ENCODE data around the gene NCOA3. TPM values are rescaled to one million over a fixed set of nuclear protein-coding genes. Genes with fewer than 3 reads are reported as not detected.

The NCOA3 gene
- total RNA-seq, 4 donors from 2014 or later: 26.7 to 40.2 (median 34.5) TPM

- intact Hi-C loops (cut with DNase I): loop anchor here (5.0 kb wide), 1 partner anchor 958 kb away; no protein-coding TSS in a partner anchor
- peak in 1 of 6 experiments; percentile 3 for TF ChIP-seq CTCF (IDR thresholded peaks at IDR 0.05)
- no peak for TF ChIP-seq POLR2A (IDR thresholded peaks at IDR 0.05)
- Histone ChIP-seq H3K9me3 (no peaks in the 10 kb centered on the region), H3K36me3 (peaks cover 9 to 99% (median 18%) of the 10 kb centered on the region in 3 donors), H3K27me3 (no peaks in the 10 kb centered on the region), H3K4me1 (peaks cover 8 to 33% (median 11%) of the 10 kb centered on the region in 3 donors), H3K27ac (peak overlapping the region in 1 of 4 donors; percentile 23), H3K4me3 (no peak overlapping the region)
- DNase-seq: no peak
- no CpG with 5 or more reads among the region's 2 CpGs for WGBS, 2 donors
Observed at GRCh38 chr20:47664068-47664437, 162.4 kb downstream of the NCOA3 start.

- intact Hi-C loops (cut with DNase I): loop anchor here (5.0 kb wide), 1 partner anchor 958 kb away; no protein-coding TSS in a partner anchor
- WGBS, 2 donors: 70% methylated on average over 9 to 10 of the region's 12 CpGs
- no peak for DNase-seq
Observed at GRCh38 chr20:47664744-47665143, 163.1 kb downstream of the NCOA3 start.

GRCh38 chr20:47665221-47665991 lies 163.7 kb downstream of the NCOA3 start:
- 39 to 67% methylated on average over 6 to 8 of the region's 27 CpGs for WGBS, 2 donors
- TF ChIP-seq POLR2A (IDR thresholded peaks at IDR 0.05): no peak
- TF ChIP-seq CTCF (IDR thresholded peaks at IDR 0.05): no peak
- no peak overlapping the region for H3K4me3 ChIP-seq
- peak overlapping the region in 1 of 4 donors; percentile 25 for H3K27ac ChIP-seq
- intact Hi-C loops (cut with DNase I): no loop called here
- no peaks in the 10 kb centered on the region for H3K9me3 ChIP-seq
- no peak for DNase-seq
- H3K4me1 ChIP-seq: peaks cover 8 to 33% (median 11%) of the 10 kb centered on the region in 3 donors
- H3K36me3 ChIP-seq: peaks cover 3 to 99% (median 18%) of the 10 kb centered on the region in 3 donors
- H3K27me3 ChIP-seq: no peaks in the 10 kb centered on the region

More at GRCh38 chr20:47664744-47665143, 163.1 kb downstream of the NCOA3 start:
- Histone ChIP-seq H3K27ac (peak overlapping the region in 1 of 4 donors; percentile 25), H3K27me3 (no peaks in the 10 kb centered on the region), H3K36me3 (peaks cover 3 to 99% (median 18%) of the 10 kb centered on the region in 3 donors), H3K9me3 (no peaks in the 10 kb centered on the region), H3K4me3 (no peak overlapping the region), H3K4me1 (peaks cover 8 to 33% (median 11%) of the 10 kb centered on the region in 3 donors)
- TF ChIP-seq CTCF (IDR thresholded peaks at IDR 0.05): no peak
- no peak for TF ChIP-seq POLR2A (IDR thresholded peaks at IDR 0.05)

- Histone ChIP-seq H3K4me3 (no peak overlapping the region), H3K9me3 (no peaks in the 10 kb centered on the region), H3K27me3 (no peaks in the 10 kb centered on the region), H3K27ac (no peak overlapping the region), H3K4me1 (peaks cover 8 to 33% (median 11%) of the 10 kb centered on the region in 3 donors), H3K36me3 (peaks cover 0 to 99% (median 13%) of the 10 kb centered on the region in 3 donors)
- intact Hi-C loops (cut with DNase I): no loop called here
- DNase-seq: no peak
- WGBS, 2 donors: 90% methylated on average over 4 of the region's 19 CpGs; no CpG with 5 or more reads in 1 of the 2 donors
- TF ChIP-seq CTCF (IDR thresholded peaks at IDR 0.05) (no peak), POLR2A (IDR thresholded peaks at IDR 0.05) (no peak)
Observed at GRCh38 chr20:47666304-47666703, 164.6 kb downstream of the NCOA3 start.

- Histone ChIP-seq H3K27me3 (no peaks in the 10 kb centered on the region), H3K4me3 (no peak overlapping the region), H3K36me3 (peaks cover 0 to 99% (median 11%) of the 10 kb centered on the region in 3 donors), H3K27ac (no peak overlapping the region), H3K4me1 (peaks cover 8 to 33% (median 11%) of the 10 kb centered on the region in 3 donors), H3K9me3 (no peaks in the 10 kb centered on the region)
- 82 to 99% methylated on average over 5 of the region's 5 CpGs for WGBS, 2 donors
- TF ChIP-seq CTCF (IDR thresholded peaks at IDR 0.05) (no peak), POLR2A (IDR thresholded peaks at IDR 0.05) (no peak)
- no peak for DNase-seq
- intact Hi-C loops (cut with DNase I): no loop called here
Observed at GRCh38 chr20:47667086-47667485, 165.4 kb downstream of the NCOA3 start.

Measured in esophagus squamous epithelium (tissue), 5 donors.